Sigmoid colon (tissue), 7 donors: ENCODE data around the gene NLGN1. TPM values are rescaled to one million over a fixed set of nuclear protein-coding genes. Genes with fewer than 3 reads are reported as not detected.

ENCODE experiments used
- DNase-seq: peaks from one replicate; pipeline ENCODE4 v3.0.0-alpha.2; 2019
- H3K27ac ChIP-seq, 4 donors: fragments of 200-600 bp; sonication (generic); one replicate each; pipeline ENCODE4 v1.5.1; 2016 to 2019; ENCODE audit warnings: mild to moderate bottlenecking in 1 of 4
- H3K27me3 ChIP-seq, 3 donors: fragments of 200-600 bp; sonication (generic); one replicate each; pipeline ENCODE4 v1.5.1; 2019; ENCODE audit warnings: mild to moderate bottlenecking in 1 of 3
- H3K36me3 ChIP-seq, 4 donors: fragments of 200-600 bp; sonication (generic); one replicate each; pipeline ENCODE4 v1.5.1; 2016 to 2019
- H3K4me1 ChIP-seq, 4 donors: fragments of 200-600 bp; sonication (generic); one replicate each; pipeline ENCODE4 v1.5.1; 2017 to 2019
- H3K4me3 ChIP-seq, 4 donors: fragments of 200-600 bp; sonication (generic); one replicate each; pipeline ENCODE4 v1.5.1; 2017 to 2019; ENCODE audit warnings: mild to moderate bottlenecking in 2 of 4, moderate library complexity in 1 of 4
- H3K9me3 ChIP-seq, 4 donors: fragments of 200-600 bp in 3 of 4; sonication (generic) in 3 of 4; one replicate each; pipeline versions ENCODE4 v1.5.1 to v1.6.1; 2013 to 2019
- CTCF ChIP-seq, 4 experiments: fragments of 450-650 bp in 3 of 4; fragments of 200-600 bp in 1 of 4; IDR thresholded peaks; one replicate each; pipeline ENCODE4 v1.5.1; 2016 to 2019; ENCODE audit warnings: antibody characterized with exemption in 4 of 4, mild to moderate bottlenecking in 3 of 4, moderate library complexity in 2 of 4
- EP300 ChIP-seq, 4 donors: sonication (generic); formaldehyde crosslinking; IDR thresholded peaks; one replicate each; pipeline ENCODE4 v1.6.1; 2017; ENCODE audit warnings: antibody characterized with exemption in 4 of 4
- POLR2A ChIP-seq, 2 donors: fragments of 450-650 bp; IDR thresholded peaks; one replicate each; pipeline ENCODE4 v1.6.1; 2016; ENCODE audit warnings: antibody characterized with exemption in 2 of 2, mild to moderate bottlenecking in 2 of 2, moderate library complexity in 2 of 2
- POLR2AphosphoS5 ChIP-seq, 4 donors: sonication (generic); formaldehyde crosslinking; IDR thresholded peaks; one replicate each; pipeline ENCODE4 v1.6.1; 2017; ENCODE audit warnings: antibody characterized with exemption in 4 of 4
- WGBS, 2 donors: extraction: QIAGEN DNeasy Blood & Tissue Kit; methylation state at CpG; one replicate each; pipeline ENCODE4 v1.1.7; 2013; 5-methylcytosine and 5-hydroxymethylcytosine counted together
- intact Hi-C: fragments of 100-400 bp; cut with DNase I; formaldehyde crosslinking; loops from one replicate; pipeline ENCODE4 v1.15.1; 2023
- polyA plus RNA-seq, 3 donors: library from polyadenylated mRNA; stranded (reverse); fragments of 200-250 nt; gene quantifications; one replicate each; pipeline ENCODE4 v1.2.3, GENCODE V29; 2013
- small RNA-seq, 3 donors: library from RNA; depleted of rRNA; stranded (forward); fragments of <200 nt; gene quantifications; one replicate each; pipeline ENCODE3, GENCODE V24; 2016
- total RNA-seq, 4 donors: library from RNA; depleted of rRNA; stranded (reverse); fragments of >200 nt; gene quantifications; one replicate each; pipeline ENCODE4 v1.1.0, GENCODE V29; 2016
- donor health status: healthy with polysubstance abuse.
- donor health status: Bipolar disorder and iron deficiency.
- donor health status: healthy.

The NLGN1 gene
- total and polyA plus RNA-seq, 7 donors, result under 0.01 to 33.5 (median 28.3) TPM; not detected in 1

- Histone ChIP-seq H3K27ac (no peak overlapping the region), H3K36me3 (no peaks in the 10 kb centered on the region), H3K4me3 (no peak overlapping the region), H3K9me3 (no peaks in the 10 kb centered on the region), H3K27me3 (no peaks in the 10 kb centered on the region), H3K4me1 (peaks cover 0 to 9% (median 0%) of the 10 kb centered on the region in 4 donors)
- DNase-seq, result no peak
- TF ChIP-seq EP300 (IDR thresholded peaks at IDR 0.05), result no peak
- no peak for TF ChIP-seq CTCF (IDR thresholded peaks at IDR 0.05)
- no peak for TF ChIP-seq POLR2AphosphoS5 (IDR thresholded peaks at IDR 0.05)
- no peak for TF ChIP-seq POLR2A (IDR thresholded peaks at IDR 0.05)
- 68 to 88% methylated on average over 2 of the region's 2 CpGs for WGBS, 2 donors
- intact Hi-C loops, result no loop called here
These were observed 936.1 kb downstream of the NLGN1 start for GRCh38 chr3:174333640-174334039.

DNA sequence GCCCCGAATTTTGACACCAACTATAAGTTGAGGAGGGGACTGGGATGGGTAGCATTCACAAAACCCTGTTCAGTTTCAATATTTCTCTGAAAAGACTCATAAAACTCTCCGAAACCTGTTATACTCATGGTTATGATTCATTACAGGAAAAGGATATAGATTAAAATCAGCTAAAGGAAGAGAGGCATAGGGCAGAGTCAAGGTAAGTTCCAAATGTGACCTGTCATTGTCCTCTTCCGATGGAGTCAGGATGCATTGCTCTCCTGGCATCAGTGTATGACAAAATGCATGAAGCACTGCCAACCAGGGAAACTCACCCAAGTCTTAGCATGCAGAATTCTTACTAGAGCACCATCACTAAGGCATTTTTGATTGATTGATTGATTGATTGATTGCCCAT lies 936.6 kb downstream of the NLGN1 start:
- TF ChIP-seq POLR2A (IDR thresholded peaks at IDR 0.05), result no peak
- no peak for TF ChIP-seq CTCF (IDR thresholded peaks at IDR 0.05)
- no peak for TF ChIP-seq POLR2AphosphoS5 (IDR thresholded peaks at IDR 0.05)
- no peak for TF ChIP-seq EP300 (IDR thresholded peaks at IDR 0.05)
- 81 to 82% methylated on average over 3 of the region's 3 CpGs for WGBS, 2 donors
- Histone ChIP-seq H3K27me3 (no peaks in the 10 kb centered on the region), H3K9me3 (no peaks in the 10 kb centered on the region), H3K36me3 (no peaks in the 10 kb centered on the region), H3K27ac (no peak overlapping the region), H3K4me3 (no peak overlapping the region), H3K4me1 (peaks cover 0 to 9% (median 0%) of the 10 kb centered on the region in 4 donors)
- intact Hi-C loops, result no loop called here
- DNase-seq, result no peak

DNA sequence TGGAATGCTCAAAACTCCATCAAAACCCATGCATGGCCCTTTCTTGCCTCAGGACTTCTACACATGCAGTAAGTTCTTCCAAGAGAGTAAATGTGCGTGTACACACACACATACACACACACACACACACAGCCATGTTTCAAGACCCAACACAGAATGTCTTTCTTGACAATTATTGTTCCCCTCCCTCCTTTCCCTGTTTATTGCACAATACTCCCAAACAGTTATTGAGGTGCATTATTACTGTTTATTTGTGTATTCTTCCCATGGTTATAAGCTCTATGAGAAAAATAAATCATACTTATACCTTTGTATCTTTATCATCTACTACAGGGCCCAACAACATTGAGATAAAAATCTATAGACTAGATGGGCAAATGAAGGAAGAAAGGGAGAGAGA lies 937.8 kb downstream of the NLGN1 start:
- no peak for DNase-seq
- no peak overlapping the region for H3K27ac ChIP-seq
- TF ChIP-seq POLR2A (IDR thresholded peaks at IDR 0.05), result no peak
- intact Hi-C loops, result no loop called here
- H3K27me3 ChIP-seq, result no peaks in the 10 kb centered on the region
- H3K9me3 ChIP-seq, result no peaks in the 10 kb centered on the region
- no peaks in the 10 kb centered on the region for H3K36me3 ChIP-seq
- WGBS, 2 donors, result 94 to 95% methylated on average over 1 of the region's 1 CpG
- H3K4me1 ChIP-seq, result peaks cover 0 to 5% (median 0%) of the 10 kb centered on the region in 4 donors
- no peak overlapping the region for H3K4me3 ChIP-seq

DNA sequence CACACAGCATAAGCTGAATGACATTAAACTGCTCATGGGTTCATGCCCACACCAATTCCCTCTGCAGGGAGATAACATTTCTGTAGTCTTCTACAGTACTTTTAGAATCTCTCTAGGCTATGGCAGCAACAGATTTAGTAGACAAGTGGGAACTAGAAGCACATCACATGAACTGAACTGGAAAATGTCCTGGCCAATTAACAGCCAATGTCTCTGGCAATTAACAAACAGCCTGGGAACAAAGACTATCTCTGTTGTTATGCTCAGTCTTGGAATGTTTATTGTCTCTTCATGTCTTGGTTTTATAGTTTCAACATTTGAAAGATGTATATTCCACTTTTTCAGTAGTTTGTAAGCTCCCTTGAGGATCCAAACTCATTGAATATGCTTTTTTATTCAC lies 938.4 kb downstream of the NLGN1 start:
- Histone ChIP-seq H3K4me3 (no peak overlapping the region), H3K9me3 (no peaks in the 10 kb centered on the region), H3K4me1 (no peaks in the 10 kb centered on the region), H3K27me3 (no peaks in the 10 kb centered on the region), H3K27ac (no peak overlapping the region), H3K36me3 (no peaks in the 10 kb centered on the region)
- TF ChIP-seq POLR2AphosphoS5 (IDR thresholded peaks at IDR 0.05) (no peak), POLR2A (IDR thresholded peaks at IDR 0.05) (no peak), CTCF (IDR thresholded peaks at IDR 0.05) (no peak), EP300 (IDR thresholded peaks at IDR 0.05) (no peak)
- intact Hi-C loops, result no loop called here
- DNase-seq, result no peak

Small RNA genes lying within 50 kb of the gene (small RNA-seq; reads per million reads assigned to genes)
- 0 reads per million in 3 donors for gene RN7SKP234
